GM18502 (cell line): ENCODE results near the gene TP73.
A peak's percentile ranks its signal among the peaks of the same experiment; 100 is the strongest.

Experiments used
- ATAC-seq: cut with Tn5 transposase; IDR thresholded peaks from one replicate; pipeline ENCODE4 v1.9.1; 2021; ENCODE audit warnings: mild to moderate bottlenecking; ENCODE audit not compliant: unreplicated experiment, poor library complexity

The TP73 gene

DNA sequence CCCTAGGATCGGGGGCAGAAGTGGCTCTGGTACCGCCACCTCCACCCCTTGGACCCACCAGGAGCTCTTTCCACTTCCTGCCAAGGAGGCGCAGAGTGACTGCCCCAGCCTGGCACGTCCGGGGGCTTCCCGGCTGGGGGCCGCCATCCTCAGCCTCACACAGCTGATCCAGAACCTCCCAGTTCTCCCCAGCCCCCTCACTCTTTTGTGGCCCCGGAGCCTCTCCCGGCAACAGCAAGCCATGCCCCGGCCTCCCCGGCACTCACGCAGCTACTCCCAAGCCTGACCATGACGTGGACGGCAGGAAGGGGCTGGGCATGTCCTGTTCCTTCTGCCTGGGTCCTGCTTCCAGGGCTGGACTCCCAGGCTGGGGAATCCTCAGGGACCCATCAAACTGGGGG is 17.1 kb downstream of the TP73 start:
- no peak for ATAC-seq

DNA sequence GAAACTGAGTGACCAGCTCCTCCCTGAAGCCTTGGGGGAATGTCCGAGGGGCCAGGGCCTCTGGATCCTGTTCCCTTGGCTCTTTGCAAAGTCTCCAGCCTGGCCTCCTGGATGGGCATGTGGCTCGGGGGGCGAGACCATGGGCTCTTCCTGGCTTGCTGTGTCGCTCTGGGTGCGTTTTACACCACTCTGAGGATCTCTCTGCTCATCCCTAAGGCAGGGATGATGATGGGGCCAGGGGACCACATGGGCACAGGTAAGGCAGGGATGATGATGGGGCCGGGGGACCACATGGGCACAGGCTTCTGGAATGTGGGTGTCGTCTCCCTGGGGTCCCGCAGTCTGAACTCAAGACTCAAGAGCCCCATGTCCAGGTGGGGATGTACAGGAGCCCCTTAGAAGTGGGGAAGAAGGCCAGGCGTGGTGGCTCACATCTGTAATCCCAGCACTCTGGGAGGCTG is 17.7 kb downstream of the TP73 start:
- no peak for ATAC-seq

DNA sequence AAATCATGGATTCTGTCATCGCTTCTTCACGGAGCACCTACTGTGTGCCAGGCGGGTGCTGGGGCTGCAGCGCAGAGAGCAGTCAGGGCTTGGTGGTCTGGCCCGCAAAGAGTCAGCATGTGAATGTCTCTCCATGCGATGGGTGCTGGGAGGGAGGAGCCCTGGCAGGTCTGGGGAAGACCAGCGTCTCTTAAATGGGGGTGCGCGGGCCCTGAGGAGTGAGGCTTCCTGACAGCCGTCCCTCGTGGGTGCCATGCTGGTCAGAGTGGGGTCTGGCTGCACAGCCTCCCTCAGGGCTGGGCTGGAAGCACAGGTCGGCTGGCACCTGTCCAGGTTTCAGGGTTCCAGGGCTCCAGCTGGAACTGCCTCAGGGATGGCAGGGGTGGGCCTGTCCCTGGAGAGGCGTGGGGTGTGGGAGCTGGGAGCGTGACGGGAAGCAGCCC is 18.5 kb downstream of the TP73 start:
- no peak for ATAC-seq

DNA sequence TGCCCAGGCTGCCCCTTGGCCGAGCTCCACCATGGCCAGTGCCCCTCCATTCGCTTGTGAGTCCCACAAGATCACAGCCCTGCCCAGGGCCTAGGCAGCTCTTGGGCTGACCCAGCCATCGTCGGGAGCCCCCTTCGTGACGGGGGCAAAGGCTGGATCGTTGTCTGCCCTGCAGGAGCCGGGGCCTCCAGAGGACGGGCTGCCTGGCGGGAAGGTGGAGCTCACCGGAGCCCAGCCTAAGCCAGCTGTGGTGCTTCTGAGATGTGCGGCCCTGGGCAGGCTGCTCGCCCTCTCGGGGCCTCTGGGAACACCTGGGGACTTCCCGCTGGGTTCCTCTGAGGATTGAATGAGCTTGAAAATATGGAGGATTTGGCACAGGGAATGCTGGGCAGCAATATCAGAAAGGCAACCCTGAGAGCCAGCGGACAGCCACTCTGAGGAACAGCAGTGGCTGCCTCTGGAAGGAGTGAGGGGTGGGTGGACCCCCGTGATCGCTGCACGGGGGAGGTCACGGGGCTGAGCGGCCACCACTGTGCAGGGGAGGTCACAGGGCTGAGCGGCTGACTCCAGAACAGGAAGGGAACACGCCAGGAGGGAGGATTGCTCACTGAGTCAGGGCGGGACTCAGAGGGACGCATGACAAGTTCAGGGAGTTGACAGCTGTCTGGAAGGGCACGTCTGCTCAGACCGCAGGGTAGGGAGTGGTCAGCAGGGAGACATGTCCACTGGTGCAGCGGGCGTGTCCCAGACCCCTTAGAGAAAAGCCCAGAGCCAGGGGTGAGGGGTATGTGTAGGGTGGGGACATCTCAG is 19.3 kb downstream of the TP73 start:
- ATAC-seq, result no peak

DNA sequence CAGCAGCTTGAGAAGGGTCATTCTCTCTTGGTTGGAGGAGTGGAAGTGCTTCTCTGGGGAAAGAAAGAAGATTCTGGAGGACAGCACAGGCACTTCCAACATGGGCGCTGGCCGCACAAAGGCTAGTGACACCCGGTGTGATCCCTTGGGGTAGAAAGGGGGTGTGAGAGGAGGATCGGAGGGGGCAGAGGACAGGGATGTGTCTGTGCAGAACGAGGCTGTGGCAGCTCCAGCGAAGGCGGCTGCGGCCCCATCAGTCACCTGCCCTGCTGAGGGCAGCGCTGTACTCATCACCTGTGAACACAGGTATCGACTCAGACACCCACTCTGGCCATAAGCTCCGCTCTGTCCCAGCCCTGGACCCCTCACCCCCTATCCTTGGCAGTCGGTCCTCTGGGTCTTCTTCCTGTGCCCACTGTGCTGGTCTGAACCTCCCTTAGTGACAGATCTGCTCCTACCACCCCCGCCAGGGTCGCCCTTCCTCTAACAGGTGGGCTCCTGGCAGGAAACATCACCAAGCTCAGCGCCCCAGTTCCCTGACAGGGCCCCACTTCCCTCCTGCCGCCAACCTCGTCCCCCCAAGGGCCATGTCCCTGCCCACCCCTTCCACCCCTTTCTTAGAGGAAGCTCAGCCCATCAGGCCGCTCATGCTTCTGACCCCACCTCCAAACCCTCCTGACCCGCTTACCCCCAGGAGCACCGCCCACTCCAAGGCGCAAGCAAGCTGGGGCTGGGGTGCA is 20.1 kb downstream of the TP73 start:
- no peak for ATAC-seq

DNA sequence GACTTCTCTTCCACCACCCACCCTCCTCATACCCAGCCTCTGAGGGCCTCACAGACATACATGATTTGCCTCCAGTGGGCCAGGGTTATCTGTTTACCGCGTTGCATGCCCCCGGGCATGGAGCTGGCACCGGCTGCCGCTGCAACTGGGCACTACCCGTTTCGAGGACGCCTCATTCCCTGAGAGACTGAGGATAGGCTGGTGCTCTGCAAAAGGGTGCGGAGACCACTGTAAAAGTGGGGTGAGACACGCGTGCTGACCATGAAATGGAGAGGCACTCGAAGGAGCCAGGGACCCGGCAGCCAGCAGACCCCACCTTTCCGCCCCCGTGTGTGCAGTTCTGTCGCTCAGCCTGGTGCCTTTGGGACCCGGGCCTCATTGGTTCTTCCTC is 20.6 kb downstream of the TP73 start:
- ATAC-seq, result no peak

GRCh38 chr1:3673381-3674099 is 21.2 kb downstream of the TP73 start:
- no peak for ATAC-seq

GRCh38 chr1:3674100-3675094 is 22.1 kb downstream of the TP73 start:
- ATAC-seq, result no peak

- ATAC-seq, result no peak
Observed at GRCh38 chr1:3675436-3675835, 23.1 kb downstream of the TP73 start.

DNA sequence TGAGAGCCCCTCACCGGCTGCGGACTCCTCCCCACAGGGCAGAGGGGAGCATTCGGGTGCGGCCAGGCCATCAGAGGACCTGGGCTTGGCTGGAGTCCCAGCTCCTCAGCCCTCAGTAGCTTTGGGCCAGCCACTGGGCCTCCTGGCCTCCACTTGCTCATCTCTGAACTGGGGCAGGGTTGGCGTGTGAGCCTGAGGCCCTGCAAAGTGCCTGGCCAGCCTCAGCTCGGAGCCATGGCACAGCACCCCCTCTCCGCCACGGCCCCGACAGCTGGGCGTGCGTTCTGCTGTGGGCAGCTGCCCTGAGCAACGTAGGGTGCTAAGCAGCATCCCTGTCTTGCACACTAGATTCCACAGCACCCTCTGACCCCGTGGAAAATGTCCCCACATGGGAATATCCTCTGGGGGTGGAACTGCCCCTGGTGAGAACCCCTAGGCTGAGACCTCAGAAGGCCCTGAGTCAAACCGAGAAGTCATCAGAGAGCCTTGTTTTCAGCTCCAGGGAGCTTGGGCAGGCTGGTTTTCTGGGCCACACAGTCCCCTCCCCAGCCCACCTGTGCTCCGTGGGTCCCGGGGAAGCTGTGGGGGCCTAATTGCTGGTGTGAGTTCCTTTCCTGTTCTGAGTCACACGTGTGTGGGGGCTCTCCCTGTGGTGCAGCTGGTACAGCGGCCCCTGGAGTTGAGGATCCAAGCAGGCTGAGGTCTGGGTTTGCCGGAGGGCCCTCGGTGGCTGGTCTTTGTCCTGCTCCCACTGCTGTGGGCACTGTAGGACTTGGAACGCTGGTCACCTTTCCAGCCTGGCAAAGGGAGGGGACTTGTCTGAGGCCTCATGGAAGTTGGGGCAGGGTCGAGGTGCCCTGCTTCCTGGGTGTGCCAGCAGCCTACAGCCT is 24.5 kb downstream of the TP73 start:
- ATAC-seq, result peak; percentile 76

- peak; percentile 3 for ATAC-seq
Observed at GRCh38 chr1:3677484-3677883, 25.2 kb downstream of the TP73 start.

DNA sequence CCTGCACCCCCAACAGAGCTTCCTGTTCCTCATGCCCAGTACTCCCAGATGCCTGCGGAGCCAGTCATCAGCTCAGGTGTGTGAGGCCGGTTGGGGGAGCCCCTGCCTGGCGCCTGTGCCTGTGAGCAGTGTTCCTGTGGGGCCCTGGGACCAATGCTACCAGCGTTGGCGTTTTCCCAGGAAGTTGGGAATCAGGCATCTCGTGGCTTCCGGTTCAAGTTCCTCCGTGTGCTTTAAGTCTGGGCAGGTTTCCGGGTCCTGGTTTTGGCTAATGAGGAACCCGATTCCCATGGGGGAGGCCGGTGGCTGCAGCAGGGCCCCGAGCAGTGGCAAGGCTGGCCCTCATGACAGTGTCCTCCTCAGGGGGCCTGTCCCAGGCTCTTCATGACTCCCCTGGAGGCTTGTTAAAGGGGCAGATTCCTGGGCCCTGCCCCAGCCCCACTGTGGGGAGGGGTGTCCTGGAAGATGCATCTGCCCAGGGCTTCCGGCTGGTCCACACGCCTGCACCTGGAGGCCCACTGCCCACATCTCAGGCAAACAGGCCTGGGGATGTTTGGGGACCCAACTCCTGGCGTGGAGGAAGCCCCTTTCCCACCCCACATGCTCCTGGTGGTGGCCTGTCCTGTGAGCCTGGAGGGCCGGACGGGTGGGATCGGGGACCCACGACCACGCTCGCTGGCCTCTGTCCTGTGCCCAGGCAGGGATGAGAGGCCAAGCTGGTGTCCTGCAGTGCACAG is 26.2 kb downstream of the TP73 start:
- ATAC-seq, result no peak

GRCh38 chr1:3679098-3679555 is 26.8 kb downstream of the TP73 start:
- ATAC-seq, result no peak

DNA sequence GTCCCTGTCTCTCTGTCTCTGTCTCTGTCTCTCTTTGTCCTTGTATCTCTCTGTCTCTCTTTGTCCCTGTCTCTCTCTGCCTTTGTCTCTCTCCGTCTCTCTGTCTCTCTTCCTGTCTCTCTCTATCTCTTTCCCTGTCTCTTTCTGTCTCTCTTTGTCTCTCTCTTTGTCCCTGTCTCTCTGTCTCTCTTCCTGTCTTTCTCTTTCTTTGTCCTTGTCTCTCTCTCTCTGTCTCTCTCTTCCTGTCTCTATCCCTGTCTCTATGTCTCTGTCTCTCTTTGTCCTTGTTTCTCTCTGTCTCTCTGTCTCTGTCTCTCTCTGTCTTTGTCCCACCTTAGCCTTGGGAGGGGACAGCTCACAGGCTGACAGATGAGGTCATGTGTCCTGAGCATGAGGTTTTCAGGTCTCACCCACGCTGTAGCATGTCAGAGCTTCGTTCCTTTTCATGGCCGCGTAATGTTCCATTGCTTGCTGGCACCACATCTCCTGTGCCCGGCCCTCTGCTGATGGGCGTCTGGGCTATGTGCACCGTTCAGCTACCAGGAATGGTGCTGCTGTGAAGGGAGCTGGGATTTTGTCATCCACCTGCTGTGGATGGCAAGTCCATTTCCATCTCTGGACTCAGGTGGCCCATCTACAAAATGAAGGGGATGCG is 27.6 kb downstream of the TP73 start:
- ATAC-seq, result no peak

DNA sequence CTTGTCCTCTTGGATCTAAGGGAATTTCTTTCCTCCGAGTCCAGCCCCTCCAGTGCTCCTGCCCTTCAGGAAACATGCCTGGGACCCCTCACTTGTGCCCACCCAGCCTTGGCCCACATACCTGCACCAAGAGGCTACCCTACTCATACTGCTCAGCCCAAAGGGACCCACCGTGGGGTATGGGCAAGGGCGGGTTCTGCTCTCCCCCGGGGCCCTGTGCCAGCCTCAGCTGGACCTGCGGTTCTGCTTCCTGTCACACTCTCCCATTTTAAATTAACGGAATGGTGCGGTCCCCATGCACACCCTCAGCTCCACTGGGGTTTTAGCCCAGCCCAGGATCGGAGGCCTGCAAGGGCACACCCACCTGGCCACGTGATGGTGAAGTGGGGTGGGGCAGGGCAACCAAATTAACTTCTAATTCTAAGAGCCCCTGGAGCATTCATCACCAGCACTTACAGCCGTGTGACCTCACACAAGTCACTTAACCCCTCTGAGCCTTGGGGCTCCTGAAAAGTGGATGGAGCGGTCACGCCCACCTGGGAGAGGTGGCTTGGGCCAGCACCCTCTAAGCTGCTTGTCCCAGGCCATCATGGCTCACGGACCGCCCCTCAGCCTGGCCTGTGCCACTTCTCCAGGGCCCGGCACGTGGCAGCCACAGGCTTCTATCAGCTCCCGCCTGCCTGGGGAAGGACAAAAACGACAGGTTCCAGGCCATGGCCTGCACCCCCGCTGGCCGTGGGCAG is 28.3 kb downstream of the TP73 start:
- ATAC-seq, result no peak

GRCh38 chr1:3681231-3681897 is 29.0 kb downstream of the TP73 start:
- ATAC-seq, result no peak
